Lung (tissue), 12 donors: Measurements from ENCODE around the gene DCST1. TPM values are rescaled to one million over a fixed set of nuclear protein-coding genes. Genes with fewer than 3 reads are reported as not detected.

Source experiments
- ATAC-seq: fragments of 200-7000 bp; cut with Tn5 transposase; one replicate; pipeline ENCODE4 v1.9.1; 2020; ENCODE audit warnings: moderate number of reproducible peaks; ENCODE audit not compliant: insufficient read depth, low FRiP score
- DNase-seq, 3 donors: peaks; one replicate each; pipeline ENCODE4 v3.0.0-alpha.2; 2013 to 2017
- H3K27ac ChIP-seq, 2 donors: one replicate each; pipeline ENCODE4 v1.5.1; 2013; ENCODE audit warnings: mild to moderate bottlenecking in 2 of 2, moderate library complexity in 2 of 2, control low read depth in 1 of 2, inconsistent platforms in 1 of 2, low read depth in 1 of 2, low read length in 1 of 2
- H3K27me3 ChIP-seq, 3 donors: one replicate each; pipeline ENCODE4 v1.5.1; 2013; ENCODE audit warnings: low read length in 2 of 3; ENCODE audit not compliant: control insufficient read depth in 3 of 3, insufficient read depth in 3 of 3
- H3K36me3 ChIP-seq, 4 donors: one replicate each; pipeline ENCODE4 v1.5.1; 2013; ENCODE audit warnings: low read length in 4 of 4, mild to moderate bottlenecking in 1 of 4, moderate library complexity in 1 of 4; ENCODE audit not compliant: control insufficient read depth in 4 of 4, insufficient read depth in 4 of 4
- H3K4me1 ChIP-seq, 5 donors: one replicate each; pipeline ENCODE4 v1.5.1; 2013; ENCODE audit warnings: low read length in 5 of 5, mild to moderate bottlenecking in 2 of 5, moderate library complexity in 1 of 5; ENCODE audit not compliant: control insufficient read depth in 5 of 5, insufficient read depth in 5 of 5
- H3K4me3 ChIP-seq: one replicate; pipeline ENCODE4 v1.5.1; 2013; ENCODE audit warnings: mild to moderate bottlenecking, control low read depth, moderate library complexity
- H3K9ac ChIP-seq, 2 donors: one replicate each; pipeline ENCODE4 v1.5.1; 2013; ENCODE audit warnings: low read length in 2 of 2, control low read depth in 1 of 2; ENCODE audit not compliant: insufficient read depth in 1 of 2
- H3K9me3 ChIP-seq, 4 donors: one replicate each; pipeline ENCODE4 v1.5.1; 2013; ENCODE audit warnings: low read length in 3 of 4, mild to moderate bottlenecking in 1 of 4, moderate library complexity in 1 of 4; ENCODE audit not compliant: control insufficient read depth in 4 of 4, insufficient read depth in 3 of 4
- CTCF ChIP-seq: IDR thresholded peaks from 2 replicates; pipeline ENCODE4 v1.5.1; 2012; ENCODE audit warnings: mild to moderate bottlenecking; ENCODE audit errors: control extremely low read depth, extremely low read depth
- WGBS, 2 donors: extraction: QIAGEN DNeasy Blood & Tissue Kit; methylation state at CpG; one replicate each; pipeline ENCODE4 v1.1.7; 2013; 5-methylcytosine and 5-hydroxymethylcytosine counted together
- polyA plus RNA-seq, 2 donors: library from polyadenylated mRNA; stranded (reverse); fragments of 200-250 nt; gene quantifications; one replicate each; pipeline ENCODE4 v1.2.1, GENCODE V29; 2013
- total RNA-seq, 2 donors: library from RNA; depleted of rRNA in 1 of 2; stranded (reverse); fragments of >200 nt in 1 of 2; gene quantifications; one replicate each; pipeline ENCODE4 v1.2.1, GENCODE V29; 2014 to 2021
- donor health status: control.
- donor health status: control.
- donor health status: Bipolar disorder and iron deficiency.
- donor health status: healthy.
- donor health status: DM: yes; HTN: yes; CAD: no.

The DCST1 gene
- total and polyA plus RNA-seq, 4 donors = 0.08 to 0.20 TPM; not detected in 2

- ATAC-seq = no peak
- 94 to 96% methylated on average over 3 of the region's 3 CpGs for WGBS, 2 donors
These were observed 35.0 kb downstream of the DCST1 start for GRCh38 chr1:155068599-155068998.

GRCh38 chr1:155069551-155070157 lies 36.0 kb downstream of the DCST1 start:
- 75 to 91% methylated on average over 7 of the region's 7 CpGs for whole genome bisulfite sequencing, 2 donors
- Histone ChIP-seq H3K27me3 (peaks cover 0 to 13% (median 11%) of the 10 kb centered on the region in 3 donors), H3K27ac (no peak overlapping the region), H3K4me3 (no peak overlapping the region), H3K4me1 (peaks cover 2 to 17% (median 4%) of the 10 kb centered on the region in 5 donors), H3K9ac (no peak overlapping the region), H3K36me3 (peaks cover 0 to 11% (median 5%) of the 10 kb centered on the region in 4 donors), H3K9me3 (no peaks in the 10 kb centered on the region)
- no peak for TF ChIP-seq CTCF
- ATAC-seq (no peak), DNase-seq (peak in 1 of 3 donors; percentile 29)

More at GRCh38 chr1:155068599-155068998, 35.0 kb downstream of the DCST1 start:
- no peaks in the 10 kb centered on the region for H3K9me3 ChIP-seq
- H3K9ac ChIP-seq = no peak overlapping the region
- no peak for DNase-seq
- no peak overlapping the region for H3K27ac ChIP-seq
- peaks cover 0 to 11% (median 5%) of the 10 kb centered on the region in 4 donors for H3K36me3 ChIP-seq
- H3K27me3 ChIP-seq = peaks cover 0 to 13% (median 11%) of the 10 kb centered on the region in 3 donors
- peaks cover 2 to 24% (median 6%) of the 10 kb centered on the region in 5 donors for H3K4me1 ChIP-seq
- no peak for TF ChIP-seq CTCF
- H3K4me3 ChIP-seq = no peak overlapping the region

DNA sequence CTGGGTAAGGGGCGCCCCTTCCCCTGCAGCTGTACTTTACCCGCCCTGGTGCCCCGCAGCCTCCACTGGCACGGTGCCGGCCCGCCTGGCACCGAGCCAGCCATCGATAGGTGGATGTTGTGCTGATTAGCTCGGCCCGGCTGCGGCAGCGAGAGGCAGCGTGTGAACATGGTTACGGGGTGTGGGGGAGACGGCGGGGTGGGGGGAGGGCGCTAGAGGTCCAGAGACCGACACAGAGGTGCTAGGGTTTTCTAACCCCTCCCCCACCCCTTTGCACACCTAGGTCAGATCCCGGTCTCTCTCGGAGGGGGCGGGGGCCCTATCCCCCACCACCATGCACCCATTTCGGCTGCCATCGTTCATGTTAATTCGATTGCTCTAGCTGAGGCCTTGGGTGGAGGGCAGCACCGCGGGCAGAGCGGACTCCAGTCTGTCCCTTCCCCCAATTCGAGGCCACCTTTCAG lies 36.6 kb downstream of the DCST1 start:
- Histone ChIP-seq H3K9ac (peak overlapping the region in 1 of 2 donors; percentile 72), H3K27ac (no peak overlapping the region), H3K4me3 (no peak overlapping the region), H3K27me3 (peaks cover 0 to 13% (median 13%) of the 10 kb centered on the region in 3 donors), H3K36me3 (peaks cover 0 to 11% (median 5%) of the 10 kb centered on the region in 4 donors), H3K9me3 (no peaks in the 10 kb centered on the region), H3K4me1 (peaks cover 2 to 15% (median 4%) of the 10 kb centered on the region in 5 donors)
- WGBS, 2 donors = 40 to 52% methylated on average over 28 of the region's 28 CpGs
- ATAC-seq (no peak), DNase-seq (no peak)
- no peak for TF ChIP-seq CTCF
